Endodermal cell (in vitro differentiated cells): ENCODE results near the gene POR. TPM values are rescaled to one million over a fixed set of nuclear protein-coding genes. Genes with fewer than 3 reads are reported as not detected.

Experiments used
- DNase-seq: peaks from one replicate; pipeline ENCODE4 v3.0.0-alpha.2; 2017
- H3K27ac ChIP-seq: 2 replicates; pipeline ENCODE4 v1.5.1; 2013; ENCODE audit warnings: mild to moderate bottlenecking, low read depth, low read length, moderate library complexity
- H3K27me3 ChIP-seq: 2 replicates; pipeline ENCODE4 v1.6.1; 2013; ENCODE audit warnings: mild to moderate bottlenecking, low read length, moderate library complexity; ENCODE audit not compliant: insufficient read depth, control insufficient read depth, poor library complexity, severe bottlenecking
- H3K36me3 ChIP-seq: 2 replicates; pipeline ENCODE4 v1.7.0; 2013; ENCODE audit warnings: mild to moderate bottlenecking, low read length, moderate library complexity; ENCODE audit not compliant: control insufficient read depth, insufficient read depth
- H3K4me1 ChIP-seq: one replicate; pipeline ENCODE4 v1.7.0; 2013; ENCODE audit warnings: low read length; ENCODE audit not compliant: control insufficient read depth, insufficient read depth
- H3K4me3 ChIP-seq: 2 replicates; pipeline ENCODE4 v1.5.1; 2013; ENCODE audit warnings: mild to moderate bottlenecking, low read length, moderate library complexity
- H3K9ac ChIP-seq: 2 replicates; pipeline ENCODE4 v1.6.1; 2013; ENCODE audit warnings: mild to moderate bottlenecking, low read length, moderate library complexity; ENCODE audit not compliant: poor library complexity, severe bottlenecking; ENCODE audit errors: extremely low read depth
- H3K9me3 ChIP-seq: 2 replicates; pipeline ENCODE4 v1.6.1; 2013; ENCODE audit warnings: mild to moderate bottlenecking, low read length, moderate library complexity; ENCODE audit not compliant: control insufficient read depth
- H3K27ac Mint-ChIP-seq: 2 replicates; pipeline ENCODE4 v1.8.0; 2020; ENCODE audit warnings: mixed read lengths
- H3K27me3 Mint-ChIP-seq: 2 replicates; pipeline ENCODE4 v1.8.0; 2021; ENCODE audit warnings: mild to moderate bottlenecking, mixed read lengths; ENCODE audit not compliant: insufficient read depth
- H3K36me3 Mint-ChIP-seq: 2 replicates; pipeline ENCODE4 v1.8.0; 2020; ENCODE audit warnings: low read depth, mixed read lengths
- H3K4me1 Mint-ChIP-seq: 2 replicates; pipeline ENCODE4 v1.8.0; 2020; ENCODE audit warnings: mixed read lengths
- H3K4me3 Mint-ChIP-seq: 2 replicates; pipeline ENCODE4 v1.8.0; 2020; ENCODE audit warnings: mild to moderate bottlenecking, moderate library complexity, mixed read lengths
- H3K9me3 Mint-ChIP-seq: 2 replicates; pipeline ENCODE4 v1.8.0; 2020; ENCODE audit warnings: mild to moderate bottlenecking, mixed read lengths
- WGBS, 2 experiments: methylation state at CpG; one replicate each; pipeline versions ENCODE4 v1.1.5 to v1.1.7; 2013; ENCODE audit warnings: missing lambda C conversion rate in 2 of 2, mixed read lengths in 1 of 2; ENCODE audit not compliant: insufficient coverage in 1 of 2, insufficient read length in 1 of 2; 5-methylcytosine and 5-hydroxymethylcytosine counted together
- long read RNA-seq, 4 experiments: library from polyadenylated mRNA in 2 of 4; library from RNA in 1 of 4; library from capped mRNA in 1 of 4; stranded (forward) in 3 of 4; unstranded in 1 of 4; transcript quantifications; one replicate each; pipeline ENCODE4 v2.0.0, GENCODE V29; 2020 to 2021; ENCODE audit warnings: inconsistent platforms in 1 of 4
- polyA plus RNA-seq, 2 experiments: library from polyadenylated mRNA; stranded (reverse); fragments of 50-300 nt; gene quantifications; one replicate each; pipeline ENCODE4 v1.2.3, GENCODE V29; 2013
- total RNA-seq, 2 donors: library from RNA; stranded (reverse); fragmentation: NEBNext Ultra II Directional in 1 of 2; extraction: Animal tissue kit (Norgen Biotek cat#: 25700) in 1 of 2; gene quantifications; 2 replicates in 1 of 2; 3 replicates in 1 of 2; pipeline ENCODE4 v1.2.1, GENCODE V29; 2021
- TF ChIP-seq, protein P1 (sequence below): fragments of 200-600 bp; sonication (generic); conservative IDR thresholded peaks from 2 replicates; pipeline ENCODE4 v1.5.0; 2021; ENCODE audit warnings: antibody characterized with exemption, mild to moderate bottlenecking

The POR gene
- total RNA-seq, result 10 to 100 TPM; 85.2 to 92.9 TPM
- polyA plus RNA-seq (2013, experiment 1 of 2), result 96.3 TPM
- 80.9 TPM for polyA plus RNA-seq (2013, experiment 2 of 2)
- long read RNA-seq, experiment 1, partial matches to known transcripts, result 24 of 32 reads
- long read RNA-seq, experiment 1, other reads (novel, unspliced or antisense), result 4 of 32 reads
- long read RNA-seq, experiment 2, transcript POR-218 (16 exons, 2,522 nt), result major isoform, 69 of 108 reads
- long read RNA-seq, experiment 2, partial matches to known transcripts, result 19 of 108 reads
- long read RNA-seq, experiment 2, other reads (novel, unspliced or antisense), result 16 of 108 reads
- long read RNA-seq, experiment 3, transcript POR-218 (16 exons, 2,522 nt), result major isoform, 284 of 353 reads
- long read RNA-seq, experiment 3, transcript POR-201 (15 exons, 2,532 nt), result minor isoform, 8 of 353 reads
- long read RNA-seq, experiment 3, partial matches to known transcripts, result 41 of 353 reads
- long read RNA-seq, experiment 3, other reads (novel, unspliced or antisense), result 20 of 353 reads
- long read RNA-seq, experiment 4, transcript POR-218 (16 exons, 2,522 nt), result major isoform, 13 of 27 reads
- long read RNA-seq, experiment 4, partial matches to known transcripts, result 9 of 27 reads
- long read RNA-seq, experiment 4, other reads (novel, unspliced or antisense), result 4 of 27 reads

DNA sequence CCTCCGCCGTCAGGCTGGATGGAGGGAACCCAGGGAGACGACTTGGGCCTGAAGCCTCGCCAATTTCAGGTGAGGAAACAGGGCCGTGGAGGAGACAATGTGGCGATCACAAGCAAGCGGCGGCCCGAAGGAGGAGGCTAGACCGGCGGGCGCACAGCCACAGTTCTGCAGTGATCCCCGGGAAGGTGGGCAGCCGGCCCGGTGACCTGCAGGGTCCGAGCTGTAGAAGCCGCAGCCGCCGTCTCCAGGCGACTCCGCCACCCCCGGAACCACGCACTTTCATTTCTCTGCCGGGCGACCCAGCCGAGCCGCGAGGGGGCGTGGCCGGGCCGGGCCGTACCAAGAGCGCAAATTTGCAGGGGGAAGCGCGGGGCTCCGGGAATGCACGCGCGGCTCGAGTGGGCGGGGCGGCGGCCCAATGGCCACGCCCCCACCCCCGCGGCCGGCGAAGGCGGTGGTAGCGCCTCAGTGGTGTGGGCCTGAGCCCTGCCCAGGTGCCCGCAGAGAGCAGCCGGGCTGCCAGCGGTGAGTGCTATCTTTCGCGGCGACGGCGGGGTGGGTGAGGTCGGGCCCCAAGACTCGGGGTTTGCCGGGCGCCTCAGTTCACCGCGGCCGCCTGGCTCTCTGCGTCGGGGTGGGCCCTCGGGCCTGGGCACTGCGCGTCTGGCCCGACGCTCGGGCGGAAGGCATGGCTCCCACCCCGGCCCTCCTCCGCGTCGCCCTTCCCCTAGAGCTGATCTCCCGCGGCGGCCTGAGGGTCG is at the start of gene POR:
Gene POR, plus strand, starts transcription at position 501 of the 761 bp plus-strand sequence. CDS start 38,847 bp downstream, outside the sequence.
- Mint-ChIP-seq H3K4me3 (peak within 1 kb of the TSS; percentile 83), H3K4me1 (peaks cover 17% of the 10 kb centered on the region), H3K27me3 (peaks cover 1% of the 10 kb centered on the region), H3K36me3 (no peaks in the 10 kb centered on the region), H3K27ac (peak within 1 kb of the TSS; percentile 92), H3K9me3 (no peaks in the 10 kb centered on the region)
- peak; percentile 99 for DNase-seq
- Histone ChIP-seq H3K27me3 (no peaks in the 10 kb centered on the region), H3K27ac (peak within 1 kb of the TSS; percentile 75), H3K9ac (peak within 1 kb of the TSS; percentile 82), H3K4me3 (peak within 1 kb of the TSS; percentile 85), H3K4me1 (no peaks in the 10 kb centered on the region), H3K36me3 (no peaks in the 10 kb centered on the region), H3K9me3 (no peaks in the 10 kb centered on the region)
- TF ChIP-seq, protein P1, sequence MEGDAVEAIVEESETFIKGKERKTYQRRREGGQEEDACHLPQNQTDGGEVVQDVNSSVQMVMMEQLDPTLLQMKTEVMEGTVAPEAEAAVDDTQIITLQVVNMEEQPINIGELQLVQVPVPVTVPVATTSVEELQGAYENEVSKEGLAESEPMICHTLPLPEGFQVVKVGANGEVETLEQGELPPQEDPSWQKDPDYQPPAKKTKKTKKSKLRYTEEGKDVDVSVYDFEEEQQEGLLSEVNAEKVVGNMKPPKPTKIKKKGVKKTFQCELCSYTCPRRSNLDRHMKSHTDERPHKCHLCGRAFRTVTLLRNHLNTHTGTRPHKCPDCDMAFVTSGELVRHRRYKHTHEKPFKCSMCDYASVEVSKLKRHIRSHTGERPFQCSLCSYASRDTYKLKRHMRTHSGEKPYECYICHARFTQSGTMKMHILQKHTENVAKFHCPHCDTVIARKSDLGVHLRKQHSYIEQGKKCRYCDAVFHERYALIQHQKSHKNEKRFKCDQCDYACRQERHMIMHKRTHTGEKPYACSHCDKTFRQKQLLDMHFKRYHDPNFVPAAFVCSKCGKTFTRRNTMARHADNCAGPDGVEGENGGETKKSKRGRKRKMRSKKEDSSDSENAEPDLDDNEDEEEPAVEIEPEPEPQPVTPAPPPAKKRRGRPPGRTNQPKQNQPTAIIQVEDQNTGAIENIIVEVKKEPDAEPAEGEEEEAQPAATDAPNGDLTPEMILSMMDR, result no peak
- WGBS, 2 experiments, result 0 to 1% methylated on average over 57 to 82 of the region's 82 CpGs

DNA sequence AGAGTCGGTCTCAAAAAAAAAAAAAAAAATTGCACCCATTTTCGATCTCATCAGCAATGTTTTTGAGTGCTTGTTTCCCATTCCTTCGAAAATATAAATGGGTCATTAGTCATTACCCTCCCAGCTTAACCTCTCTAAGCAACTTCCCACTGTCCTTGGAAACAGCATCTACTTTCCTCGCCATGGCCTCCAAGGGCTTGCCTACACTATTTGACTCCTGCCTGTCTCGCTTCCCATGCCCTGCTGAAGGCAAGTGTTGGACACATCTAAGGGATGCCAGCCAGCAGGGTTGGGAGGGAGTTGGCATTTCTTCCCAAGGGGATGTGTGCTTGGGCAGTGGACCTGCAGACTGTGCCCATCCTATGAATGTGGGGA is 48.9 kb upstream of the POR start:
- Mint-ChIP-seq H3K27ac (no peak overlapping the region), H3K9me3 (peaks cover 4% of the 10 kb centered on the region), H3K36me3 (no peaks in the 10 kb centered on the region), H3K4me1 (no peaks in the 10 kb centered on the region), H3K4me3 (no peak overlapping the region), H3K27me3 (peaks cover 7% of the 10 kb centered on the region)
- Histone ChIP-seq H3K27ac (no peak overlapping the region), H3K4me1 (no peaks in the 10 kb centered on the region), H3K27me3 (no peaks in the 10 kb centered on the region), H3K9ac (no peak overlapping the region), H3K4me3 (no peak overlapping the region), H3K36me3 (no peaks in the 10 kb centered on the region), H3K9me3 (no peaks in the 10 kb centered on the region)
- DNase-seq, result no peak
- TF ChIP-seq, protein P1, result no peak
- WGBS, 2 experiments, result 67 to 73% methylated on average over 4 to 5 of the region's 5 CpGs
